Activated naive CD8-positive, alpha-beta T cell treated with anti-CD3 and anti-CD28 coated beads, Interleukin-2, amount 50 U/mL, for 24 hours (primary cell): ENCODE results near the gene LRRC1.

Experiments
- ATAC-seq: fragments of 150-1000 bp; cut with Tn5 transposase; one replicate; pipeline ENCODE4 v1.10.0; 2021
- DNase-seq: peaks from one replicate; pipeline ENCODE4 v3.0.0; 2021
- H3K27ac Mint-ChIP-seq: one replicate; pipeline ENCODE4 v1.8.0; 2021; ENCODE audit warnings: mild to moderate bottlenecking, mixed read lengths
- H3K27me3 Mint-ChIP-seq: one replicate; pipeline ENCODE4 v1.8.0; 2021; ENCODE audit warnings: mixed read lengths
- H3K36me3 Mint-ChIP-seq: one replicate; pipeline ENCODE4 v1.8.0; 2021; ENCODE audit warnings: low read depth, mixed read lengths
- H3K4me1 Mint-ChIP-seq: one replicate; pipeline ENCODE4 v1.8.0; 2021; ENCODE audit warnings: mixed read lengths
- H3K4me3 Mint-ChIP-seq: one replicate; pipeline ENCODE4 v1.8.0; 2021; ENCODE audit warnings: mild to moderate bottlenecking, moderate library complexity, mixed read lengths
- H3K9me3 Mint-ChIP-seq: one replicate; pipeline ENCODE4 v1.8.0; 2021; ENCODE audit warnings: mixed read lengths

The LRRC1 gene

DNA sequence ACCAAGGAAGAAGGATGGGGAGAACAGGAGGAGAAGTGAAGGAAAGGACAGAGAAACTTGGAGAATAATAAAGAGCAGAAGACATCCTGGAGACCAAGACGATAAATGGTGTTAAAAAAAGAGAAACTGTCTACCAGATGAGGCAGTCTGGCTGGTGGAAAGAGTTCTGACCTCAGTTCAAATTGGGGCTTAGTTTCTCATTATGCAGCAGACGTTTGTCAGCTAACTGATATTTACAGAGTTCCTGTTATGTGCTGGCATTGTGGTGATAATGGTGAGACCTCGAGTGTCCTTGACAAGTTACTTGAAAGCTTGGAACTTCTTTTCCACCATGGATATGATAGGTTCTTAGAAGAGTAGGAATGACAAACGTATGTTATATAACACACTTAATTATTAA, 142.7 kb downstream of the LRRC1 start:
- Mint-ChIP-seq H3K27me3 (peaks cover 16% of the 10 kb centered on the region), H3K4me3 (no peak overlapping the region)
- ATAC-seq, result no peak

DNA sequence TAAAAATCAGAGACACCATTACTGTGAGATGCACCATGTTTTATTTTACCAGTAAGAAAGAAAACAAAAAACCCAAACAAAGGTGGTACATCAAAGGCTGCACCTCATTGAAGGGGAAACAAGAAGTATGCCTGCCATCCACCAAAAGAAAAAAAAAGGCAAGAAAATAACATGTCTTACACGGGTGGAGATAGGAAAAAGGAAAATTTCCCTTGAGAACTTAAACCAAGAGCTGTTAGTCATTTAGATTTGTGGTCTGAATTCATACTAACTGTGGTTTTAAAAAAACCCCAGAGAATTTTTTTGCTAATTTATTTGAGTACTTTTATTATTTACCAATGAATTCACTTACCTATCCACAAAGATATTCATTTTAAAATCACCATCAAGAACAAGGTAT, 144.0 kb downstream of the LRRC1 start:
- no peaks in the 10 kb centered on the region for H3K9me3 Mint-ChIP-seq
- ATAC-seq (peak; percentile 66), DNase-seq (no peak)
- H3K27me3 Mint-ChIP-seq, result peaks cover 16% of the 10 kb centered on the region
- H3K27ac Mint-ChIP-seq, result no peak overlapping the region
- no peaks in the 10 kb centered on the region for H3K36me3 Mint-ChIP-seq
- no peak overlapping the region for H3K4me3 Mint-ChIP-seq
- peaks cover 18% of the 10 kb centered on the region for H3K4me1 Mint-ChIP-seq

More for the DNA sequence above, 142.7 kb downstream of the LRRC1 start:
- no peaks in the 10 kb centered on the region for H3K36me3 Mint-ChIP-seq
- peaks cover 18% of the 10 kb centered on the region for H3K4me1 Mint-ChIP-seq
- H3K9me3 Mint-ChIP-seq, result no peaks in the 10 kb centered on the region
- no peak overlapping the region for H3K27ac Mint-ChIP-seq
- DNase-seq, result no peak

DNA sequence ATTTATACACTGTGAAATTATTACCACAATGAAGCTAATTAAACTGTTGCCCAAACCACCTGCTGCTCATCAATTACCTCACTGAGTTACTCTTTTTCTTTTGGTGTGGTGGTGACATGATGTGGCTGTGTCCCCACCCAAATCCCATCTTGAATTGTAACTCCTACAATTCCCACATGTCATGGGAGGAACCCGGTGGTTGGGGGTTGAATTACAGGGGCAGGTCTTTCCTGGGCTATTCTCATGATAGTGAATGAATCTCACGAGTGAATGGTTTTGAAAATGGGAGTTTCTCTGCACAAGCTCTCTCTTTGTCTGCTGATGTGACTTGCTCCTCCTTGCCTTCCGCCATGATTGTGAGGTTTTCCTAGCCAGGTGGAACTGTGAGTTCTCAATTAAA, 145.0 kb downstream of the LRRC1 start:
- DNase-seq (no peak), ATAC-seq (no peak)
- Mint-ChIP-seq H3K4me1 (peaks cover 18% of the 10 kb centered on the region), H3K9me3 (no peaks in the 10 kb centered on the region), H3K27ac (no peak overlapping the region), H3K36me3 (no peaks in the 10 kb centered on the region), H3K27me3 (peaks cover 16% of the 10 kb centered on the region), H3K4me3 (no peak overlapping the region)

DNA sequence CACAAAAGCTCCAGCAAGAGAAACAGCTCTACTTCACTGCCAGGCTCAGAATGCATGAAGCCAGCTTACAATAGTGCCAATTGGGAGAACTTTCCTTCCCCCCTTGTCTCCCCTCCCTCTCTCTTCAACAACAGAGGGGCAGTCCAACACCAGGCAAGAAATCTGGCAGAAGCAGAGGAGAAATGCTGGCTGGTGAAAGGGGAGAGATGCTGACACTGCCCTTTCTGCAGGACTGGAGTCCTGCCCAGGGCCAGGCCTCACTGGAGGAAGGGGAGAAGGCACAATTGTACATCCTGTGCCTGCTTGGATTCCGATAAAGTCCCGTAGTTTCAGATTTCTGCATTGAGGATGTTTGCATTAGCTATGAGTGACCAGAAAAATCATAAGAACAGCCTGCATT, 148.6 kb downstream of the LRRC1 start:
- DNase-seq (no peak), ATAC-seq (no peak)
- Mint-ChIP-seq H3K4me1 (peaks cover 9% of the 10 kb centered on the region), H3K9me3 (peaks cover 8% of the 10 kb centered on the region), H3K36me3 (no peaks in the 10 kb centered on the region), H3K27me3 (peaks cover 16% of the 10 kb centered on the region), H3K4me3 (no peak overlapping the region), H3K27ac (no peak overlapping the region)

DNA sequence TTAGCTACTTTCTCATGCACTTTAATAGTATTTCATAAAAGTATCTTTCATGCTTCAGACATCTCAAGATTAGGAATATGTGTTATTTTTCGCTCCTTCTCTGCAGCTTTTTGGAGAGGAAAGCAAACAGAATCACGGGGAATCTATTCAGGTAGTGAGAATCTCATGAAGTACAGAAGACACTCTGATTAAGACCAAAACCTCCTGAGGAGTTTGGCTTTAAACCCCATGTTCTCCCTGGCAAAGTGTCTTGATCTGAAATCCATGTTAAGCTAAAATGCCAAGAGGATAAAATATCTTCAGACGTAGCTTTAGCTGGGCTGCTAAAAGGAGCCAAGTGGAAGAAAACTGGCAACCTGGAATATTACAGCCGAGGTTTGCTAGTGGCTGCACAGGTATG, 149.3 kb downstream of the LRRC1 start:
- Mint-ChIP-seq H3K4me1 (peaks cover 2% of the 10 kb centered on the region), H3K9me3 (peaks cover 11% of the 10 kb centered on the region), H3K4me3 (no peak overlapping the region), H3K27me3 (peaks cover 17% of the 10 kb centered on the region), H3K27ac (no peak overlapping the region), H3K36me3 (no peaks in the 10 kb centered on the region)
- no peak for DNase-seq
- ATAC-seq, result no peak

- H3K4me3 Mint-ChIP-seq, result no peak overlapping the region
- H3K27ac Mint-ChIP-seq, result no peak overlapping the region
- DNase-seq (no peak), ATAC-seq (no peak)
- H3K27me3 Mint-ChIP-seq, result peaks cover 17% of the 10 kb centered on the region
- H3K9me3 Mint-ChIP-seq, result peaks cover 11% of the 10 kb centered on the region
- no peaks in the 10 kb centered on the region for H3K36me3 Mint-ChIP-seq
- H3K4me1 Mint-ChIP-seq, result no peaks in the 10 kb centered on the region
Measured at GRCh38 chr6:53944543-53944942, 149.7 kb downstream of the LRRC1 start.

GRCh38 chr6:53945765-53946407, 151.1 kb downstream of the LRRC1 start:
- Mint-ChIP-seq H3K27ac (no peak overlapping the region), H3K9me3 (peaks cover 19% of the 10 kb centered on the region), H3K4me1 (no peaks in the 10 kb centered on the region), H3K27me3 (peaks cover 9% of the 10 kb centered on the region), H3K4me3 (no peak overlapping the region), H3K36me3 (no peaks in the 10 kb centered on the region)
- DNase-seq (no peak), ATAC-seq (peak; percentile 57)

GRCh38 chr6:53947780-53948179, 153.0 kb downstream of the LRRC1 start:
- no peak for DNase-seq
- H3K36me3 Mint-ChIP-seq, result no peaks in the 10 kb centered on the region
- H3K27ac Mint-ChIP-seq, result no peak overlapping the region
- no peak for ATAC-seq
- H3K4me3 Mint-ChIP-seq, result no peak overlapping the region
- no peaks in the 10 kb centered on the region for H3K4me1 Mint-ChIP-seq
- peaks cover 19% of the 10 kb centered on the region for H3K9me3 Mint-ChIP-seq
- H3K27me3 Mint-ChIP-seq, result peaks cover 7% of the 10 kb centered on the region

DNA sequence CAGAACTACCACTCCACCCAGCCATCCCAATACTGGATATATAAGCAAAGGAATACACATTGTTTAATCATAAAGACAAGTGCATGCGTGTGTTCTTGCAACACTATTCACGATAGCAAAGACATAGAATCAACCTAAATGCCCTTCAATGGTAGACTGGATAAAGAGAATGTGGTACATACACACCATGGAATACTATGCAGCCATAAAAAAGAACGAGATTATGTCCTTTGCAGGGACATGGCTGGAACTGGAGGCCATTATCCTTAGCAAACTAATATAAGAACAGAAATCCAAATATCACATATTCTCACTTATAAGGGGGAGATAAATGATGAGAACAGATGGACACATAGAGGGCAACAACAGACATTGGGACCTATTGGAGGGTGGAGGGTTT, 156.6 kb downstream of the LRRC1 start:
- H3K4me1 Mint-ChIP-seq, result no peaks in the 10 kb centered on the region
- H3K27me3 Mint-ChIP-seq, result peaks cover 7% of the 10 kb centered on the region
- H3K36me3 Mint-ChIP-seq, result no peaks in the 10 kb centered on the region
- H3K27ac Mint-ChIP-seq, result no peak overlapping the region
- no peak for ATAC-seq
- H3K4me3 Mint-ChIP-seq, result no peak overlapping the region
- peaks cover 19% of the 10 kb centered on the region for H3K9me3 Mint-ChIP-seq
- DNase-seq, result no peak

DNA sequence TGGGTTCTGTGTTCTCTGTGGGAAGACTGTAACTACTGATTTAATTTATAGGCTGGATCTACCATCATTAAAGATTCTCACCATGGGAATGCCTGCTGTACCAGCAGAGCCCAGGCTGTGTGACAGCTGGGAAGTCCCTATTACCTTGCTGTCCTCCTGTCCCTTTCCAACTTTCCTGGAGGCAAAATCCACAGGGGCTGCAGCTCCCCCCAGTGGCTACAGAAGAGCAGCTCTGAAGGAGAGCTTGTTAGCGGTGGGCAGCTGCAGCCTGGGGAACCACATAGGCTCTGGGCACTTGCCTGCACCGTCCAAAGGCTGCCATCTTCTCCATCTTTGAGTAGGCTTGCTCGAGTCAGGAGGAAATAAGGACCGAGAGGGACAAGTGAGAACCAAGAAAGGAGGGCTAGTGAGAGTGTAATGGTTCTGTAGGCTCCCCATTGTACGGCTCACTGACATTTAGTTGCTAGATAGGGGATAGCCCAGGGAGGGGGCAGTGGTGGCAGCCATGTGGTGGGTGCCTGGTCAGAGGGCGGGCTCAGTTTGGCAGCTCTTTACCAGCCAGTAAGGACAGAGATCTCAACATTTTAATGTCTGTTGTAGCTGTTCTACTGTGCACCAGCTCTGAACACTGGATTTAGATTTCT, 161.4 kb downstream of the LRRC1 start:
- ATAC-seq (peak; percentile 57), DNase-seq (peak; percentile 32)
- no peak overlapping the region for H3K4me3 Mint-ChIP-seq
- no peaks in the 10 kb centered on the region for H3K36me3 Mint-ChIP-seq
- no peak overlapping the region for H3K27ac Mint-ChIP-seq
- H3K9me3 Mint-ChIP-seq, result no peaks in the 10 kb centered on the region
- H3K4me1 Mint-ChIP-seq, result no peaks in the 10 kb centered on the region
- peaks cover 1% of the 10 kb centered on the region for H3K27me3 Mint-ChIP-seq

GRCh38 chr6:53956804-53957203, 162.0 kb downstream of the LRRC1 start:
- no peaks in the 10 kb centered on the region for H3K36me3 Mint-ChIP-seq
- ATAC-seq (no peak), DNase-seq (no peak)
- H3K4me3 Mint-ChIP-seq, result no peak overlapping the region
- H3K9me3 Mint-ChIP-seq, result no peaks in the 10 kb centered on the region
- no peaks in the 10 kb centered on the region for H3K4me1 Mint-ChIP-seq
- H3K27me3 Mint-ChIP-seq, result peaks cover 1% of the 10 kb centered on the region
- H3K27ac Mint-ChIP-seq, result no peak overlapping the region

DNA sequence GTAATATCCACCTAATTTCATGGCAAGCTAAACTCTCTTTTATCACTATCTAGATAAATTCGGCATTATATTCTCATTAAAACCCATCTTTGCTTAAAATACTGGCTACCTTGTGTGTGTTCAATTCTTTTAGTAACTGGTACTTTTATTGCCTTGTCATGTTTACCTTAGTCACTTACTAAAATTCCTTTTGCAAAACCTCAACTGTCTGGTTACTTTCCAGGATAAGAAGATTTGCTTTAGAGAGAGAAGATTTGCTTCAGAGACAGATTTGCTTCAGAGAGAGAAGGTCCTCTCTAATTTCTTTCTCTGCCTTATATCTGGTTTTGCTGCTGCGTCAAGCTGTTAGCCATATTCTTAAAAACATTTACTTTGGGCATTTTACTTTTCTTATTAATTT, 164.9 kb downstream of the LRRC1 start:
- no peaks in the 10 kb centered on the region for H3K36me3 Mint-ChIP-seq
- no peaks in the 10 kb centered on the region for H3K4me1 Mint-ChIP-seq
- ATAC-seq, result no peak
- no peak overlapping the region for H3K4me3 Mint-ChIP-seq
- no peaks in the 10 kb centered on the region for H3K9me3 Mint-ChIP-seq
- H3K27ac Mint-ChIP-seq, result no peak overlapping the region
- H3K27me3 Mint-ChIP-seq, result peaks cover 1% of the 10 kb centered on the region
- no peak for DNase-seq

DNA sequence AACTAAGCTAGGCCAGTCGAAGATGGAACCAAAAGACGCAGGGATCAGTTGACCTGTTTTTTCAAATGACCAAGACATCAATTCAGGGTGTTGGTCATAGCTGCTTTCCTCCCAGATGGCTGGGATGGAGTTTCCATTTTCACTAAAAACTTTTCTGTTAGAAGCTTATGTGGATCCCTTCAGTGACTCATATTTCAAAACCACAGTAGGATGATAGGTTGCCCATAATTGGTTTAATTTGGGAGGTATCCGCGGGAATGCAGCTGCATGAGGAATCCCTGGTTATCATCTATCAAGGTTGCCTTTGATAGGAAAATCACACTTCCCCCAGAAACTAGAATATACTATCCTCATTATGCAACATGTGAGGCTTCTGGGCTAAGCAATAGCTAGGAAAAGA, 165.5 kb downstream of the LRRC1 start:
- Mint-ChIP-seq H3K4me3 (no peak overlapping the region), H3K27ac (no peak overlapping the region), H3K36me3 (no peaks in the 10 kb centered on the region), H3K4me1 (no peaks in the 10 kb centered on the region), H3K9me3 (no peaks in the 10 kb centered on the region), H3K27me3 (peaks cover 1% of the 10 kb centered on the region)
- DNase-seq (no peak), ATAC-seq (no peak)

- Mint-ChIP-seq H3K27me3 (peaks cover 1% of the 10 kb centered on the region), H3K4me3 (no peak overlapping the region), H3K36me3 (no peaks in the 10 kb centered on the region), H3K27ac (no peak overlapping the region), H3K4me1 (no peaks in the 10 kb centered on the region), H3K9me3 (no peaks in the 10 kb centered on the region)
- no peak for DNase-seq
- no peak for ATAC-seq
Measured at GRCh38 chr6:53961679-53962370, 167.0 kb downstream of the LRRC1 start.

DNA sequence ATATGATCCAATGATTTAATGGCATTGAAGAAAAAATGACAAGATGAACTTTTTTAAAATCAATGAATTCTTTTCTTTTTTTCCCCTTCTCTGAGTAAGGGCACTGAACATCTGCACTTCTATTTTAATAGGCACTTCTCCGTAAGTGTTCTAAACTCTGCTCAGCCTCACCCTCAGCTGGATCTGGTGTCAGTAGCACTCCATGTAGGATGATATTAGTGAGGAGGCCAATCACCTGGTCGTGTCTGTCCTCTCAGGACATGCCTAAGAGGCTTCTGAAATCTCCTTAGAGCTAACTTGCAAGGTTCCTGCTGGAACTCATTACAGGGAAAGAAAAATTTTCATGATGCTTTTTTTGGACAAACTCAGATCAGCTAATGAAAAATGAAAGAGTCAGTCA, 167.8 kb downstream of the LRRC1 start:
- no peaks in the 10 kb centered on the region for H3K36me3 Mint-ChIP-seq
- H3K4me1 Mint-ChIP-seq, result no peaks in the 10 kb centered on the region
- H3K27me3 Mint-ChIP-seq, result no peaks in the 10 kb centered on the region
- DNase-seq, result no peak
- H3K4me3 Mint-ChIP-seq, result no peak overlapping the region
- no peak overlapping the region for H3K27ac Mint-ChIP-seq
- no peaks in the 10 kb centered on the region for H3K9me3 Mint-ChIP-seq
- ATAC-seq, result no peak
